Kidney (tissue), 14 donors: ENCODE results near the gene SHROOM2. TPM values are rescaled to one million over a fixed set of nuclear protein-coding genes. Genes with fewer than 3 reads are reported as not detected.

Experiments used
- DNase-seq, 5 donors: peaks; one replicate each; pipeline ENCODE4 v3.0.0-alpha.2; 2013 to 2020
- FAIRE-seq: peaks from 2 replicates; lab custom pipeline; 2012; peaks lifted over from hg19 to GRCh38; lab: Jason Lieb, UNC
- H3K27ac ChIP-seq, 2 donors: one replicate each; pipeline ENCODE4 v1.7.0; 2013; ENCODE audit warnings: low read depth in 2 of 2, low read length in 2 of 2, inconsistent platforms in 1 of 2
- H3K27me3 ChIP-seq: one replicate; pipeline ENCODE4 v1.7.1; 2013; ENCODE audit warnings: low read length, inconsistent platforms; ENCODE audit not compliant: control insufficient read depth, insufficient read depth
- H3K36me3 ChIP-seq, 3 donors: one replicate each; pipeline versions ENCODE4 v1.7.0 to v1.7.1; 2013; ENCODE audit warnings: low read length in 3 of 3, control low read depth in 1 of 3, inconsistent platforms in 1 of 3; ENCODE audit not compliant: insufficient read depth in 3 of 3, control insufficient read depth in 2 of 3
- H3K4me1 ChIP-seq, 3 donors: one replicate each; pipeline versions ENCODE4 v1.7.0 to v1.7.1; 2013; ENCODE audit warnings: low read length in 3 of 3, inconsistent platforms in 1 of 3, low read depth in 1 of 3; ENCODE audit not compliant: control insufficient read depth in 2 of 3, insufficient read depth in 2 of 3
- H3K4me3 ChIP-seq, 3 donors: one replicate each; pipeline versions ENCODE4 v1.7.0 to v1.8.1; 2013; ENCODE audit warnings: low read length in 3 of 3, control low read depth in 1 of 3, inconsistent platforms in 1 of 3
- H3K9ac ChIP-seq, 3 donors: one replicate each; pipeline versions ENCODE4 v1.7.0 to v1.7.1; 2013; ENCODE audit warnings: low read length in 3 of 3, control low read depth in 1 of 3, inconsistent platforms in 1 of 3
- H3K9me3 ChIP-seq, 3 donors: one replicate each; pipeline versions ENCODE4 v1.7.0 to v1.7.1; 2013; ENCODE audit warnings: low read length in 3 of 3, control low read depth in 1 of 3, inconsistent platforms in 1 of 3; ENCODE audit not compliant: control insufficient read depth in 2 of 3, insufficient read depth in 1 of 3
- CTCF ChIP-seq: IDR thresholded peaks from 3 replicates; pipeline ENCODE4 v1.5.1; 2012; ENCODE audit warnings: mild to moderate bottlenecking, moderate library complexity, borderline replicate concordance; ENCODE audit not compliant: insufficient read depth; ENCODE audit errors: extremely low read depth
- intact Hi-C: fragments of 100-400 bp; cut with DNase I; formaldehyde crosslinking; loops from one replicate; pipeline ENCODE4 v1.11.1; 2022
- polyA plus RNA-seq: library from polyadenylated mRNA; stranded (reverse); fragments of 350-450 nt; fragmentation: Illumina TruSeq; extraction: RNeasy Lipid Tissue Mini Kit (QIAGEN cat#74804); gene quantifications from one replicate; pipeline ENCODE4 v1.2.3, GENCODE V29; 2014; ENCODE audit warnings: low read depth, low replicate concordance; ENCODE audit not compliant: insufficient read depth
- total RNA-seq: library from RNA; stranded (reverse); fragmentation: NEBNext Ultra II Directional; extraction: Animal tissue kit (Norgen Biotek cat#: 25700); gene quantifications from one replicate; pipeline ENCODE4 v1.2.1, GENCODE V29; 2021
- donor health status: control.
- donor health status: control.
- donor health status: control.
- donor health status: control.
- donor health status: control.
- donor health status: DM: yes; HTN: yes; CAD: no.
- donor health status: Normal renal cell carcinoma (clear cell type).

SHROOM2 gene
- total and polyA plus RNA-seq, 2 donors from 2014 or later, result 3.5 to 11.8 TPM

- peak; percentile 55 to 91 (median 62) for DNase-seq
Observed at GRCh38 chrX:9995855-9996339, 209.7 kb downstream of the SHROOM2 start.

GRCh38 chrX:9997041-9997440 is 210.8 kb downstream of the SHROOM2 start:
- no peak overlapping the region for H3K4me3 ChIP-seq
- H3K4me1 ChIP-seq, result no peaks in the 10 kb centered on the region
- FAIRE-seq (no peak), DNase-seq (no peak)
- H3K9me3 ChIP-seq, result no peaks in the 10 kb centered on the region
- H3K27me3 ChIP-seq, result no peaks in the 10 kb centered on the region
- H3K27ac ChIP-seq, result no peak overlapping the region
- TF ChIP-seq CTCF, result no peak
- no peaks in the 10 kb centered on the region for H3K36me3 ChIP-seq
- intact Hi-C loops, result loop anchor here (5.0 kb wide), 1 partner anchor 120 kb away; no protein-coding TSS in a partner anchor
- H3K9ac ChIP-seq, result no peak overlapping the region

More at GRCh38 chrX:9995855-9996339, 209.7 kb downstream of the SHROOM2 start:
- Histone ChIP-seq H3K9me3 (no peaks in the 10 kb centered on the region), H3K4me3 (no peak overlapping the region), H3K27ac (no peak overlapping the region), H3K9ac (no peak overlapping the region), H3K36me3 (no peaks in the 10 kb centered on the region), H3K4me1 (no peaks in the 10 kb centered on the region), H3K27me3 (no peaks in the 10 kb centered on the region)
- peak; percentile 47 for FAIRE-seq
- TF ChIP-seq CTCF, result peak; percentile 95
- intact Hi-C loops, result loop anchor here (5.0 kb wide), 1 partner anchor 121 kb away; no protein-coding TSS in a partner anchor

GRCh38 chrX:9997524-9997923 is 211.3 kb downstream of the SHROOM2 start:
- intact Hi-C loops, result loop anchor here (5.0 kb wide), 1 partner anchor 120 kb away; no protein-coding TSS in a partner anchor
- no peak for DNase-seq
- TF ChIP-seq CTCF, result no peak
- Histone ChIP-seq H3K9ac (no peak overlapping the region), H3K27me3 (no peaks in the 10 kb centered on the region), H3K36me3 (no peaks in the 10 kb centered on the region), H3K4me3 (no peak overlapping the region), H3K9me3 (no peaks in the 10 kb centered on the region), H3K4me1 (no peaks in the 10 kb centered on the region), H3K27ac (no peak overlapping the region)
- no peak for FAIRE-seq

Other genes with a start within 250 kb of the SHROOM2 start
- 8.2 TPM for gene GPR143, start 20.6 kb upstream of the SHROOM2 start, total RNA-seq
- 8.7 TPM for gene GPR143, start 20.6 kb upstream of the SHROOM2 start, polyA plus RNA-seq
- gene CLDN34, start 180.9 kb downstream of the SHROOM2 start, total RNA-seq, result 0.50 TPM
- gene CLDN34, start 180.9 kb downstream of the SHROOM2 start, polyA plus RNA-seq, result not detected